Panc1 (cell line): ENCODE results near the gene CALHM3. TPM values are rescaled to one million over a fixed set of nuclear protein-coding genes. Genes with fewer than 3 reads are reported as not detected.
A peak's percentile ranks its signal among the peaks of the same experiment; 100 is the strongest.

Experiments
- ATAC-seq: fragments of 200-7000 bp; cut with Tn5 transposase; 2 replicates; pipeline ENCODE4 v1.9.1; 2020; ENCODE audit warnings: mild to moderate bottlenecking, moderate library complexity
- BruUV-seq: library from RNA; stranded (reverse); fragments of 400-500 nt; replicated peaks from 2 replicates; lab custom pipeline; 2021; lab: Mats Ljungman, UMichigan
- CTCF ChIA-PET: fragments of 300-600 bp; sonication (Branson Sonifier 250); formaldehyde crosslinking; loops from one replicate; lab custom pipeline; 2022; ENCODE audit warnings: antibody characterized with exemption; lab: Charles Lee
- POLR2A ChIA-PET: fragments of 300-600 bp; sonication (Branson Sonifier 250); formaldehyde crosslinking; loops from one replicate; lab custom pipeline; 2022; ENCODE audit warnings: antibody characterized with exemption; lab: Charles Lee
- DNase-seq: peaks from one replicate; pipeline ENCODE4 v3.0.0-alpha.2; 2010; ENCODE audit warnings: low read depth, low spot score
- H3K27ac ChIP-seq: 2 replicates; pipeline ENCODE4 v1.5.1; 2011; ENCODE audit warnings: mild to moderate bottlenecking, low read length, inconsistent platforms
- H3K27me3 ChIP-seq: fragments of 200-500 bp; sonication (Bioruptor generic); 2 replicates; pipeline ENCODE4 v1.6.0; 2014; ENCODE audit warnings: low read length, inconsistent platforms; ENCODE audit not compliant: control insufficient read depth, insufficient read depth
- H3K36me3 ChIP-seq: fragments of 200-500 bp; sonication (Bioruptor generic); 2 replicates; pipeline ENCODE4 v1.5.1; 2014; ENCODE audit warnings: inconsistent platforms, mild to moderate bottlenecking, low read length, moderate library complexity; ENCODE audit not compliant: control insufficient read depth, insufficient read depth
- H3K4me1 ChIP-seq: 2 replicates; pipeline ENCODE4 v1.5.1; 2011; ENCODE audit warnings: inconsistent platforms, mild to moderate bottlenecking, low read length, moderate library complexity; ENCODE audit not compliant: control insufficient read depth, insufficient read depth
- H3K4me3 ChIP-seq, 2 experiments: 2 replicates each; pipeline ENCODE4 v1.5.1; 2011 to 2012; ENCODE audit warnings: low read depth in 2 of 2, low read length in 2 of 2, mild to moderate bottlenecking in 2 of 2, inconsistent platforms in 1 of 2, moderate library complexity in 1 of 2
- H3K9me3 ChIP-seq: fragments of 200-500 bp; sonication (Bioruptor generic); 2 replicates; pipeline ENCODE4 v1.5.1; 2014; ENCODE audit warnings: low read depth, mild to moderate bottlenecking, inconsistent platforms, low read length, moderate library complexity; ENCODE audit not compliant: control insufficient read depth, insufficient read depth
- CTCF ChIP-seq: fragments of 450-650 bp; IDR thresholded peaks from 2 replicates; pipeline ENCODE4 v1.5.1; 2017; ENCODE audit warnings: mild to moderate bottlenecking
- POLR2AphosphoS5 ChIP-seq: IDR thresholded peaks from 2 replicates; pipeline ENCODE4 v1.6.1; 2012; ENCODE audit warnings: mild to moderate bottlenecking, low read depth, low read length, moderate library complexity
- REST ChIP-seq, 2 experiments: IDR thresholded peaks; 2 replicates each; pipeline ENCODE4 v1.6.1; 2011 to 2012; ENCODE audit warnings: low read depth in 2 of 2, control low read depth in 1 of 2, low read length in 1 of 2, mild to moderate bottlenecking in 1 of 2, moderate library complexity in 1 of 2; ENCODE audit not compliant: insufficient read depth in 1 of 2
- SIN3A ChIP-seq: IDR thresholded peaks from 2 replicates; pipeline ENCODE4 v1.6.1; 2012; ENCODE audit warnings: low read depth, mild to moderate bottlenecking, low read length, moderate library complexity, borderline replicate concordance; ENCODE audit not compliant: insufficient read depth
- TCF7L2 ChIP-seq: IDR thresholded peaks from 2 replicates; pipeline ENCODE4 v1.6.1; 2011; ENCODE audit warnings: mild to moderate bottlenecking, low read depth, low read length, inconsistent platforms
- in situ Hi-C: cut with HindIII; loops from 2 replicates; pipeline ENCODE4 v1.10.0; 2016; ENCODE audit warnings: low sequenced_read_pairs, low pct_unique_long_range_greater_than_20kb
- intact Hi-C: fragments of 100-400 bp; cut with micrococcal nuclease; formaldehyde crosslinking; loops from one replicate; pipeline ENCODE4 v1.10.0; 2022; ENCODE audit not compliant: unreplicated experiment
- total RNA-seq: library from RNA; stranded (reverse); gene quantifications from one replicate; pipeline ENCODE4 v1.2.1, GENCODE V29; 2021; ENCODE audit not compliant: unreplicated experiment

The CALHM3 gene
- total RNA-seq, 1 experiment from 2014 or later = not detected

- ATAC-seq (peak; percentile 26; the same call in 1 of the 2 replicates), DNase-seq (no peak)
- Histone ChIP-seq H3K27ac (no peak within 1 kb of the TSS), H3K4me1 (peaks cover 8% of the 10 kb centered on the region; the same call in 1 of the 2 replicates), H3K27me3 (peaks cover 34% of the 10 kb centered on the region), H3K36me3 (no peaks in the 10 kb centered on the region), H3K4me3 (peak within 1 kb of the TSS; percentile 30 to 39), H3K9me3 (no peaks in the 10 kb centered on the region)
- intact Hi-C loops (no loop called here), in situ Hi-C loops (no loop called here)
- ChIA-PET POLR2A (no interaction called here), CTCF (interaction anchor here (0.6 to 0.8 kb wide), 3 partner anchors 12 to 228 kb away, joined by 3 to 5 read pairs (median 3); no protein-coding TSS in a partner anchor)
- TF ChIP-seq REST (IDR thresholded peaks at IDR 0.05; ENCODE audit: insufficient read depth in 1 of 2, low read depth in 2 of 2, low read length in 1 of 2) (no peak), CTCF (no peak), TCF7L2 (no peak), POLR2AphosphoS5 (no peak), SIN3A (no peak)
- BruUV-seq = no TSS peak
These were observed 14.4 kb upstream of the CALHM3 start, which contains the start of gene NEURL1 for GRCh38 chr10:103493362-103493915. TSS of gene NEURL1 (plus strand) at chr10:103493705. CDS start at chr10:103494388, 683 bp downstream.

GRCh38 chr10:103492655-103493261 is 13.7 kb upstream of the CALHM3 start:
- BruUV-seq = no TSS peak
- no peak overlapping the region for H3K27ac ChIP-seq
- no peak for DNase-seq
- no peak for TF ChIP-seq POLR2AphosphoS5
- TF ChIP-seq CTCF = no peak
- no peak for TF ChIP-seq TCF7L2
- no peak for TF ChIP-seq REST (IDR thresholded peaks at IDR 0.05; ENCODE audit: insufficient read depth in 1 of 2, low read depth in 2 of 2, low read length in 1 of 2)
- TF ChIP-seq SIN3A = no peak
- H3K4me3 ChIP-seq = no peak overlapping the region
- peaks cover 32% of the 10 kb centered on the region for H3K27me3 ChIP-seq
- in situ Hi-C loops (no loop called here), intact Hi-C loops (no loop called here)
- CTCF ChIA-PET = interaction anchor here (0.6 to 0.8 kb wide), 2 partner anchors 11 to 193 kb away, joined by 3 read pairs; no protein-coding TSS in a partner anchor
- H3K9me3 ChIP-seq = no peaks in the 10 kb centered on the region
- H3K36me3 ChIP-seq = no peaks in the 10 kb centered on the region
- H3K4me1 ChIP-seq = peaks cover 8% of the 10 kb centered on the region; the same call in 1 of the 2 replicates
- no peak for ATAC-seq
- POLR2A ChIA-PET = interaction anchor here (0.5 kb wide), 1 partner anchor 10 kb away, joined by 4 read pairs; no protein-coding TSS in a partner anchor
